ENCODE measurements around the gene MTF1.
"Not testable (repeated sequence)": the region's sequence is repeated elsewhere in the genome, so short reads cannot be mapped to it uniquely, and the experiment has no call there.

The MTF1 gene

GRCh38 chr1:37859507-37860345, at the start of gene MTF1:
Gene MTF1, minus strand, starts transcription at chr1:37859592. Its CDS starts 1,934 bp downstream, at chr1:37857658.
- DNase-seq (ENCODE audit: low read depth in 2 of 2), result peak; percentile 93 to 97

- not testable (repeated sequence) for DNase-seq (ENCODE audit: low read depth in 2 of 2)
These were observed 49.1 kb upstream of the MTF1 start for GRCh38 chr1:37908531-37908930.

- not testable (repeated sequence) for DNase-seq (ENCODE audit: low read depth in 2 of 2)
These were observed 48.2 kb upstream of the MTF1 start for GRCh38 chr1:37907416-37908125.

- DNase-seq (ENCODE audit: low read depth in 2 of 2), result not testable (repeated sequence)
These were observed 47.2 kb upstream of the MTF1 start for GRCh38 chr1:37906591-37906990.

- no peak for DNase-seq (ENCODE audit: low read depth in 2 of 2)
These were observed 46.3 kb upstream of the MTF1 start for GRCh38 chr1:37905727-37906126.

- not testable (repeated sequence) for DNase-seq (ENCODE audit: low read depth in 2 of 2)
These were observed 44.5 kb upstream of the MTF1 start for GRCh38 chr1:37903921-37904320.

- DNase-seq (ENCODE audit: low read depth in 2 of 2), result no peak
These were observed 43.6 kb upstream of the MTF1 start for GRCh38 chr1:37902983-37903382.

GRCh38 chr1:37901893-37902225, 42.5 kb upstream of the MTF1 start:
- DNase-seq (ENCODE audit: low read depth in 2 of 2), result no peak

- no peak for DNase-seq (ENCODE audit: low read depth in 2 of 2)
These were observed 42.0 kb upstream of the MTF1 start for GRCh38 chr1:37901191-37901892.

GRCh38 chr1:37897563-37897962, 38.2 kb upstream of the MTF1 start:
- DNase-seq (ENCODE audit: low read depth in 2 of 2), result not testable (repeated sequence)

GRCh38 chr1:37893673-37894072, 34.3 kb upstream of the MTF1 start:
- no peak for DNase-seq (ENCODE audit: low read depth in 2 of 2)

GRCh38 chr1:37892151-37893047, 33.0 kb upstream of the MTF1 start:
- no peak for DNase-seq (ENCODE audit: low read depth in 2 of 2)

- no peak for DNase-seq (ENCODE audit: low read depth in 2 of 2)
These were observed 31.1 kb upstream of the MTF1 start for GRCh38 chr1:37890378-37891014.

GRCh38 chr1:37888022-37888700, 28.8 kb upstream of the MTF1 start:
- no peak for DNase-seq (ENCODE audit: low read depth in 2 of 2)

GRCh38 chr1:37884145-37884544, 24.8 kb upstream of the MTF1 start:
- no peak for DNase-seq (ENCODE audit: low read depth in 2 of 2)

- DNase-seq (ENCODE audit: low read depth in 2 of 2), result no peak
These were observed 24.3 kb upstream of the MTF1 start for GRCh38 chr1:37883671-37884070.

GRCh38 chr1:37879865-37880264, 20.5 kb upstream of the MTF1 start:
- DNase-seq (ENCODE audit: low read depth in 2 of 2), result no peak

GRCh38 chr1:37878071-37878470, 18.7 kb upstream of the MTF1 start:
- no peak for DNase-seq (ENCODE audit: low read depth in 2 of 2)

GRCh38 chr1:37875833-37876232, 16.4 kb upstream of the MTF1 start:
- DNase-seq (ENCODE audit: low read depth in 2 of 2), result no peak

- DNase-seq (ENCODE audit: low read depth in 2 of 2), result no peak
These were observed 13.3 kb upstream of the MTF1 start for GRCh38 chr1:37872692-37873091.

Measured in stimulated activated CD8-positive, alpha-beta memory T cell treated with anti-CD3 and anti-CD28 coated beads, Interleukin-15, amount 100 ng/mL, for 4 hours (primary cell).